HG02885 (cell line): ENCODE results near the gene SLX4.
"Not testable (repeated sequence)": the region's sequence is repeated elsewhere in the genome, so short reads cannot be mapped to it uniquely, and the experiment has no call there.

ENCODE experiments used
- ATAC-seq: cut with Tn5 transposase; IDR thresholded peaks from one replicate; pipeline ENCODE4 v1.9.1; 2021; ENCODE audit warnings: mild to moderate bottlenecking; ENCODE audit not compliant: unreplicated experiment, poor library complexity

Gene SLX4

DNA sequence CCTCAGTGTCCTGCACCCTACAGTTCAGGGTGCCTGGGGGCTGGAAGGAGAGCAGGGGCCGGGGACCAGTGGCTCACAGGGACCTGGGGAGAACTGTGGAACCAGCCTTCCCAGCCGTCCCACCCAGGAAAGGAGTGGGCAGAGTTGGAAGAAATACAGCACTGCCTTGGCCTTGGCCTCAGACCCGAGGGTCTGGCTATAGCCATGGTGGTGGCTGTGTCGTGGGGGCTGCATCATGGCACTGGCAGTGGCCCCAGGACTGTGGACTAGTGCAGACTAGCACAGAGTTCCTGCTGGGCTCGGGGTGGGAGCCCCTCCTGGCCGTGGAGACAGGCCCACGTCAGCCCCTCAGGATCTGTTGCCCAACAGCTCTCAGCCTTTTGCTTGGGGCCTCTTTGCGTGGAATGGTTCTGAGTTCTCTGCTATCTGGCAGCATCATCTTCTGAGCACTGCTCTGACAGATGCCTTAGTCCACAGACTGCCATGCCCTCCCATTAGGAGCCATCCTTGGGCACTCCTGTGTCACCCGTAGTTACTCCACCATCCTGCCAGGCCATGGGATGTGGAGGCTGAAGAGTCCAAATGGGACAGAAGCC, 30.5 kb upstream of the SLX4 start:
- no peak for ATAC-seq

DNA sequence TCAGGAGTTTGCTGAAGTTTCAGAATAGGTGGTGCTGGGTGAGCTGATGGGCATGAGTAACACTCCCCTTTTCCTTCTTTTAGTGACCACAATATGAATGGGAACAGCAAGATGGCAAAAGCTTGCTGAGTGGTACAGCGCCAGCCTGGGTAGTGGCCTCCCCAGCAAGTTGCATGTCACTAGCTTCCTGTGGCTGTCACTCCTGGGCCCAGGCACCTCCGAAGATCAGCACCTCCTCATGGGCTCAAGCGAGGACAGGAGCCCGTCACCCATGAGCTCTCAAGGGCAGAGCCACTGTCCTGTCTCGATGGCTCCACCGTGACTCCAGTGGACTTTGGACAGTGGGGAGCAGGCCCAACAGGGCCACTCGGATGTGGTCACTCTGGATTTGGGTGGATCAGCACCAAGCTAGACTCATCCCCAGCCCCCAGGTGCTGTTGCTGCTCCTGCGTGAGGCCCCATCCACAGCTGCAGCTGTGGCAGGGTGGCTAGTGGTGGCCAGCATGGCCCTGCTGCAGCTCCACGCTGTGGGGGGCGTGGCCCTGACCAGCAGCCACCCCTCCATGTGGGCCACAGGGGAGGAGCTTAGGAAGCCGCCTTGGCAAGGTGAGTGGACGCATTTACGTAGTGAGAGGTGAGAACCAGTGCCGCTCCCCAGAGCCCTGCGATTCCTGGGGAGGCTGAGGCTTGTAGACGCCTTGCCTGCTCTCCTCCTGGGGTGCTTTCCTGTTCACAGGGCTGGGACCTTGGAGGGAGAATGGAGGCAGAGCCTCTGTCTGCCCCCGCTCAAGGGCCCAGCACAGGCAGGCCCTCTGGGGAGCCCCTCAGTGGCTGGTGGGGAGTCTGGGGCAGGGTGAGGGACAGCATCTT, 29.5 kb upstream of the SLX4 start:
- ATAC-seq = no peak

DNA sequence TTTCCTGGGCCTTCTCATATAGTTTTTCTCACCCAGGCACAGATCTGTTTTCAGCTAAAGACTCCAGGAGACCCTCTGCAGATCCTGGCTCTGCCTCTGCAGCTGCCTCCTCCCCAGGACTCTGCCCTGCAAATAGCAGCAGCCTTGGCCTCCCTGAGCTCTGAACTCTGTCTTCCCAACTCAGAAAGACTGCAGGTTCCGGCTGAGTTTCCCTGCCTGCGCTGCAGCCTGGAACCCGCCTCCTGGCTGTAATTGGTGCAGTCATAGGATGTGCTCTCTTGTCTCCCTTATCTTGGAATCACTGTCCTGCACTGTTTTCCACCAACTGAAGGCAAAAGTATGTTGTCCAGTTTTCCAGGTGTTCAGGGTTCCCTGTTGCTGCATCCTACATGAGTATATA, 28.8 kb upstream of the SLX4 start:
- ATAC-seq = no peak

DNA sequence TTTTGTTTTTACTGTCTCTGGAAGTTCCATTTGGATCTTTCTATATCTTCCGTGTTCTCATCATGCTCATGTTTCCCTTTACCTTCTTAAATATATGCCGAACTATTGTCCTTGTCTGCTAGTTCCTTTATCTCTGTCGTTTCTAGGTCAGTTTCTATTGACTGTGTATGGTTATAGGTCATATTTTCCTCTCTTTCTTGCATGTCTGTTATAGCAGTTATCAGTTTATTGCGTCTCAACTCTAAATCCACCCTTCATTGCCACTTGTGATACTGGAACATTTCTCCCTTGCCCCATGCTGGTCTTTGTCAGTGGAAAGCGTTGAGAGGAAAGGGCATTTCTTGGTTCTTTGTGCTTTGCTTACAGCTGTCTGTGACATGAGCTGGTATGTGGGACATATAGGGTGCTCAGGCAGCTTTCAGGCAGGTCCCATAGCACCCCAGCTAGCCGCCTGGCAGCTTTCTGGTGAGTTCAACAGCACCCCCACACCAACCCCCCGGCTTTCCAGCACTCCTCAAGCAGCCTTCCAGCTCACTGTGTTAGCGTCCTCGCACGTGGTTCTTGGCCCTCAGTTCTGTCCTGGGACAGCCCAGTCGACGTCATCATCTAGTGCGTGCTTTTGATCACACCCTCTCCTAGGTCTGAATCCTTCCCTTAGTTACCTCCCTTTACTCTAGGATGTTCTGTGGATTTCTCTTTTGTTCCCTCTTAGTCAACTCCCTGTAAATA, 27.7 kb upstream of the SLX4 start:
- no peak for ATAC-seq

DNA sequence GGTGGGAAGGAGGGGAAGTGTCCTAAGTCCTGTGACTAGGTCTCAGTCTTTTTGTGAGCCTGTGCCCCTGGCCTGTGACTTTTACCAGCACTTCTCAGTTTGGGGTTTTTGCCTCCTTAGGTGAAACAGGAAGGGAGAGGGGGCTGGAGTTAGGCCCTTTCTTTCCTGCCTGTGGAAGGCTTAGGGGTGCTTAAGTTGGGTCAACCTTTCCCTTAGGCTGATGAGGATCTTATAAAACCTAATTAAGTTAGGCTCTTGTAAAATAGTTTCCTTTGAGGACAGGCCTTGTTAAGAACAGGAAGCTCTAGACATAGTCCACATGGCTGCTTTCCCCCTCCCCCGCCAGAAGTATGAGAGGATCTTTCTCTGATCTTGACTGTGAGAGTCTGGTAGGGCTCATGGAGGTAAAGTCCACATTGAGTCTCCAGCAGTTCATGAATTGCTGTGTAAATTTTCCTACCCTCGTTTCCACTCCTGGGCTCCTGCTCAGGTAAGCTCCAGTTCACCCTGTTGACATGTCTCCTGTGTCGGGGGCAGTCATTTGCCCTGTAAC, 26.0 kb upstream of the SLX4 start:
- no peak for ATAC-seq

DNA sequence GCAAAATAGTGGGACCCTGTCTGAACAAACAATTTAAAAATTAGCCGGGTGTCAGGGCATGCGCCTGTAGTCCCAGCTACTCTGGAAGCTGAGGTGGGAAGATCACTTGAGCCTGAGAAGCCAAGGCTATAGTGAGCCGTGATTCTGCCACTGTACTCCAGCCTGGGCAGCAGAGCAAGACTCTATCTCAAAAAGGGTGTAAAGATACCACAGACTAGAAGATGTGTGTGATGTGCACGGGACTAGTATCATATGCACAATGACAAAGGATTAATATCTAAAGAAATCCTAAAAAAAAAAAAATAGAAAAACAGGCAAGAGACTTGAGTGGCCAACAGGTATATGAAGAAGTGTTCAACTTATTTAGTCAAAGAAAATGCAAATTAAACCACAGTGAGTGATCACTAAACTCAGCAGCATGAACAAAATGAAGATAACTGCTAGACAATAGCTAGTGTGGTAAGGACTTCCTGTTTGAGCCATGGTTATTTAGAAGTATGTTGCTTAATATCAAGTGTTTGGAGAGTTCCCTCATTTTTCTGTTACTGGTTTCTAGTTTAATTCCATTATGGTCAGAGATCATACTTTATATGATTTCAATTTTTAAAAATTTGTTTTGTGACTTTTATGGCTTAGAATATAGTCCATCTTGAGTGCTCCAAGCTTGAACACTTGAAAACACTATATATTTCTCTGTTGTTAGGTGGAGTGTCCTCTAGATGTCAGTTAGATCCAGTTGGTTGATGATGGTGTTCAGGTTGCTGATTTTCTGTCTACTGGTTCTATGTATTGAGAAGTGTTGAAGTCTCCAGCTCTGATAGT, 14.7 kb upstream of the SLX4 start:
- ATAC-seq = peak; percentile 46

DNA sequence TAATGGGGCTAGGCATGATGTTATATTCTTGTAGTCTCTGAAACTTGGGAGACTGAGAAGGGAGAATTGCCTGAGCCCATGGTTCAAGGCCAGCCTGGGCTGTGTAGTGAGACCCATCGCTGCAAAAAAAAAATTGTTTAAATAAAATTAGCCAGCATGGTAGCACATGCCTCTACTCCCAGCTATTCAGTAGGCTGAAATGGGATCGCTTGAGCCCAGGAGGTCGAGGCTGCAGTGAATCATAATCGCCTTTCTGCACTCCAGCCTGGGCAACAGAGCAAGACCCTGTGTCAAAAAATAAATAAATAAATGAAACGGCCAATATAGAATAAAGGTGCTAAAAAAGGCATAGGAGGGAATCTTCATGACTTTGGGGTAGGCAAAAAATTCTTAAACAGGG, 13.9 kb upstream of the SLX4 start:
- ATAC-seq = no peak

DNA sequence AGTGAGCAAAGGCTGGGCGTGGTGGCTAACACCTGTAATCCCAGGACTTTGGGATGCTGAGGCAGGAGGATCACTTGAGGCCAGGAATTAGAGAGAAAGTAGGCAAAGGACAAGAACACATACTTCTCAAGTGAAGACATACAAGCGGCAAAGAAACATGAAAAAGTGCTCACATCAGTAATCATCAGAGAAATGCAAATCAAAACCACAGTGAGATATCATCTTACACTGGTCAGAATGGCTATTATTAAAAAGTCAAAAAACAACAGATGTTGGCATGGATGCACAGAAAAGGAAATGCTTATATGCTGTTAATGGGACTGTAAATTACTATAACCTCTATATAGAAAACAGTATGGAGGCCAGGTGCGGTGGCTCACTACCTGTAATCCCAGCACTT, 12.2 kb upstream of the SLX4 start:
- no peak for ATAC-seq

DNA sequence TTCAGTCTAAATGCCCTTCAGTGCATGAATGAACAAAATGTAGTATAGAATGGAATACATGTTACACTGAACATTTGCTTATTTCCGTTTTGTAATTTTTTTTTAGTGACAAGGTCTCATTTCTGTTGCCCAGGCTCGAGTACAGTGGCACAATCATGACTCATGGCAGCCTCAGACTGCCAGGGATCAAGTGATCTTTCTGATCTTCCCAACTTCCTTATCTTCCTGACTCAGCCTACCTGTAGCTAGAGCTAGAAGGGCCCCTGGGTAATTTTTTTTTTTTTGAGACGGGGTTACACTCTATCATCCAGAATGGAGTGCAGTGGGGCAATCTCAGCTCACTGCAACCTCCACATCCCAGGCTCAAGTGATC, 7.3 kb upstream of the SLX4 start:
- ATAC-seq = no peak

DNA sequence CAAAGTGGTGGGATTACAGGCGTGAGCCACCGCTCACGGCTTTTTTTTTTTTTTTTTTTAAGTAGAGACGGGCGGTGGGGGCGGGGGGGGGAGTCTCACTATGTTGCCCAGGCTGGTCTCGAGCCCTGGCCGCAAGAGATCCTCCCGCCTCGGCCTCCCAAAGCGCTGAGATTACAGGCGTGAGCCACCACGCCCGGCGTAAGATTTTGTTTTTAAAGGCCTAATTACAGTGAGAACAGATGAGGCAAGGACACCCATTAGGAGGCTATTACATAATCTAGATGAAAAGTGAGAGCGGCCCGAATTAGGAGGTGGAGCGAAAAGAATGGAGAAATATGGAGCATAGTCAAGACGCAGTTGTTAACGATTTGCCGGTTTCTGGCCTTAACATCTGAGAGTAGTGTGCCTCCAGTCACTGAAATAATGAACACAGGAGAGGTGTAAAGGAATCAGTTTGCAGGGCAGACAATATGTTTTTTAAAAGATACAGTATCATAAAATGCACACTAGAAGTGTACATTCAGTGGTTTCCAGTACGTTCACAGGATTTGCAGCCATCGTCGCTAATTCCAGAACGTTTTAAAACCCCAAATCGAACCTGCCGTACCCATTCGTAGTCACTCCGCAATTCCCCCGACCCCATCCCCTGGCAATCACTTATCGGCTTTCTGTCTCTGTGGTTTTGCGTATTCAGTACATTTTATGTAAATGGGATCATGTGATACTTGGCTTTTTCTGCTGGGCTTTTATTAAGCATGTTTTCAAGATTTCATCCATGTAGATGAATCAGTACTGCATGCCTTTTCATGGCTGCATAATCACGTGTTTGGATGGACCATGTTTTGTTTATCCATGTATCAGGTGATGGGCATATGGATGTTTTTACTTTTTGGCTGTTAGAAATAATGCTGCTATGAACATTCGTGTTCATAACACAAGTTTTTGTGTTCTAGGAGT, 1.4 kb upstream of the SLX4 start:
- ATAC-seq = no peak

DNA sequence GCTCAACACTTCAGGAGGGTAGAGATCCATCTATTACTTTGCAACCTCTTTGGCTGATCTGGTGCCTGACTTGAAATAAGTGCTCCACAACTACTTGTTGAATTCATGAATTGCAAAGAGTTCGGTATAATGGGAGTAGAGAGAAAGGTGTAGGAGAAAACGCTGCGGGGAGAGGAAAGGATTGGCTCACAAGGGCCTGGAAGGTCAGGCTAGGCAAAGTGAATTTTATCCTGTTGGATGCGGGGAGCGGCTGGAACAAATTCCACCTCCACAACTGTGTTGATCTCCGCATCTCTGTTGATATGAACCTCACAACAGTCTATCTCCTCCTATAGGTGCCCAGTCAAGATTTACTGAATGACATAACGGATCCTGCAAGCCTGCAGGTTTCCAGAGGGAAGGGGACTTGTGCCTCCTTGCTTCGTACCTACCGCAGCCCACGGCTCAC, 684 bp downstream of the SLX4 start:
- ATAC-seq = no peak

DNA sequence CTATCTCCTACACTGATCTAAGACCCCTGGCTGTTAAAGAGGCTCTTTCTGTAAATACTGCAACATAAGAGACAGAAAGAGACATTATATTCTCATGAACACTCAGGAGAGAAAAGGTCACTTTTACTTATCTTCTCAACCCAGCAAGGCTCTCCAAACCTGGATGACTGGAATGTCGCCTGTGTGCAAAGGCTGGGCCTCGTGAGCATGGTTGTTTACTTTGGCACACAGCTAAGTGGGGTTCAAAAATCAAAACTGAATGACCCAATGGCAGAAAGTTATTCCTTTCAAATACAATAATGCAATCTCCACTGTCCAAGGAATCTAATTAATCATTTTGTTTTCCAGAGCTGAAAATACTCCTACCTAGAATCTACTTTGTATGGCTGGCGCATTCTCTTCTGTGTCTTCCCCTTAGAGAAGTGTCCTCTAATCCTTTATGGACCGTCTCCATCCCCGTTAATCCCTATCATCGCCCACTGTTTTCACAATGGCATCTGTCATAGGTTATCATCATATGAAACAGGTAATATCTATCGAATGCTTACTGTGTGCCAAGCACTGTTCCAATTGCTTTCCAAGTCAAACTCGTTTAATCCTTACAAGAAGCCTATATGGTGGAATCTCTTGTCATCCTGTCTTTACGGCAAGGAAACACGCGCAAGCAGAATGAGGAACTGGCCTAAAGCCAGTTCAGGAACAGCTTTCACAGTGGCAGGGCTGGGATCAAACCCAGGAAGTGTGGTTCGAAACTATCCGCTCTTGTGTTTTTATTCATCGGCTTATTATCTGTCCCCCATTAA, 1.3 kb downstream of the SLX4 start:
- ATAC-seq = no peak

DNA sequence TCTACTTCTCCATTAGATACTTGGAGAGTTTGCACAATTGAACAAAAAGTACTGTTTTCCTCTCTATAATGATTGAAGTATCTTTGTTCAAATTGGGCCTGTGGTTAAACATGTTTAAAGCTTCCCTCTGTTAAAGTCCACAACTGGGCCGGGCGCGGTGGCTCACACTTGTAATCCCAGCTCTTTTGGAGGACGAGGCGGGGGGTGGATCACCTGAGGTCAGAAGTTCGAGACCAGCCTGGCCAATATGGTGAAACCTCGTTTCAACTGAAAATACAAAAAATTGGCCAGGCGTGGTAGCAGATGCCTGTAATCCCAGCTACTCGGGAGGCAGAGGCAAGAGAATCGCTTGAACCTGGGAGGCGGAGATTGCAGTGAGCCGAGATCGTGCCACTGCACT, 2.4 kb downstream of the SLX4 start:
- ATAC-seq = not testable (repeated sequence)

DNA sequence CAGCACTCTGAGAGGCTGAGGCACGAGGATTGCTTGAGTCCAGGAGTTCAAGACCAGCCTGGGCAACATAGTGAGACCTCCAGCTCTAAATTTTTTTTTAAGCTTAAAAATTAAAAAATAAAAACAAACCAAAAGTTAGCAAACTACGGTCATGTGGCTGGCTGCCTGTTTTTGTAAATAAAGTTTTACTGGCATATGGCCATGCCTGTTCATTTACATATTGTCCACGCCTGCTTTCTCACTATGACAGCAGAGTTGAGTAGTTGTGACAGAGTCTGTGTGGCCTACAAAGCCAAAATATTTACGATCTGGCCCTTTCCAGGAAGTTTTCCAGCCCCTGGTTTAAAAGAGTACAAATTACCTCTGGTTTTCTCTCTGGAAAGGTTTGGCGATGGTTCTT, 3.3 kb downstream of the SLX4 start:
- no peak for ATAC-seq

DNA sequence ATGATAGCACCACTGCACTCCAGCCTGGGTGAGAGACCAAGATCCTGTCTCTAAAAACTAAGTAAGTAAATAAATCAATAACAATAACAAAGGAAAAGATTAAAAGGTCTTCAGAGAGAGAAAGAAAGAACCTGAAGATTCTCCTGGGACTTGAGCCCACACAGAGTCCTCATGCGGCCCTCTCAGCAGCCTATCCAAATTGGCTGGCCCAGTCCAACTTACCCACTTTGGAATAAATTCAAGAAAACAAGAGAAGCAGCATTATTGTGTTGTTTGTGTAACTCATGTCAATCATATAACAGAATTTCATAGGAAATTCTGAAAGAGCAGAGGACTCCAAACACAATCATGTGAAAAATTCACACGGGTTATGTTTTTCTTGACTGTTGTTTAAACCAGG, 3.8 kb downstream of the SLX4 start:
- ATAC-seq = no peak

DNA sequence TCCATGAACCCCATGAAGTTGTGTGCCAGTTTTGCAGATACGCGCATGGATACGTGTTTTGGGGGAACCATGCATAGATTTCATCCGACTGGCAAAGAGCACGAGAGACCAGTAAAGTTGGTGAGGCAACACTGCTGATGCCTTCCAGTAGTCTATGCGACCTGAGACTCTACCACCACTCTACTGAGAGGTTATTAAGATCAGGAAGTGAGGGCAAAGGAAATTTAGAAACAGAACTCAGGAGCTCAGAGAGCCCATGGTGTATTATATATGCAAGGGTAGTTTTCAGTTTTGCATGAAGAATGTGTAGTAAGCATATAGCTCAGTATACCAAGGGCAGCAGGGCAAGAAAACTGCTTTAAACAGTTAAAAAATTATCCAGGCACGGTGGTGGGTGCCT, 4.2 kb downstream of the SLX4 start:
- ATAC-seq = no peak

DNA sequence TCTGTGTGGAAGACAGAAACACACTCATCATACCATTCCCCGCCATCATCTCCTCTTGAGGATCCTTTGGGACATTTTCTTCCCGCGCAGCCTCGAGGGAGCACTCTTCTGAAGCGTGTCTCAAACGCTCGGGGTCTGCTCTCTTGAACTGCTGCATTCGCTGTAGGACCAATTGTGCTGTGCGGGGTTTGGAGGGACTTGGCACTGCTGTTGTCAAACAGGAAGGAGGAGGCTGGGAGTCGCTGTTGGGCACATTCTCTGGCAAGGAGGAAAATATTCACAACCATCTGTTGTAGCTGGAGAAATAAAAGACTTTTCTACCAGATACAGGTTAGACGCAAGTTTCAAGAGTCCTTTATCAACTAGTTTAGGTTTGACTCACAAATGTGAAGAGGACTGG, 5.0 kb downstream of the SLX4 start:
- ATAC-seq = no peak

DNA sequence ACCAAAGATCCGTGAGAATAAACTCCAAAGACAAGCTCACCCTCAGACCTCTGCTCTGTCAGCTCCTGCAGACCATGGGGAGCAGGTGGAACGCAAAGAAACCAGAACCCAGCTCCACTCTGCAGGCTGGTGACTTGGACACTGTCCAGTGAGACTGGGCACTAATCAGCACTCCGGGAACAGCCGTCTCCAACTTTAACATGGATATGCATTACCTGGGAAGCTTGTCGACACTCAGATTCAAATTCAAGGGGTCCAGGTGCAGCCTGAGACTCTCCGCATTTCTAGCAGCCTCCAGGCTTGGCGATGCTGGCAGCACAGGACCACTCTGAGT, 9.1 kb downstream of the SLX4 start:
- no peak for ATAC-seq
